ENCODE results near the gene MCUB. TPM values are rescaled to one million over a fixed set of nuclear protein-coding genes. Genes with fewer than 3 reads are reported as not detected.

Gene MCUB
- polyA plus RNA-seq, 1 donor from 2014 or later, result 3.9 TPM

DNA sequence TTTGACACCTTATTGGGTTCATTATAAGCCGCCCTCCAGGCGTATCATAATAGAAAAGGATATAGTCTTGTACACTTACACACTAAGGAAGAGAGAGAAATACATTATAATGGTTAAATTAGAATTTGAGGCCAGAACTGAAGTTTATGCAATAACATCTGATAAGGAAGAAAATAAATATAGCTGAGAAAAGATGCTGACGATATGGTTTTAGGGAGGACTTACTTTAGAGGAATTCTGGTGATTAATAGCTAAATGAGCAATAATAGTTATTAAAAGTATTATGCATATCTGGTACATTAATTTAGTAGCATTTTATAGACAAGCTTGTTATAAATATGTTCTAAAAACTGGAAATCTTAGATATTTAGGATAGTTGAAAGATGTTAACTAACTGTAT lies 12.1 kb downstream of the MCUB start:
- no peak for TF ChIP-seq CTCF (IDR thresholded peaks at IDR 0.05; ENCODE audit: poor library complexity, severe bottlenecking)
- TF ChIP-seq, protein P1, sequence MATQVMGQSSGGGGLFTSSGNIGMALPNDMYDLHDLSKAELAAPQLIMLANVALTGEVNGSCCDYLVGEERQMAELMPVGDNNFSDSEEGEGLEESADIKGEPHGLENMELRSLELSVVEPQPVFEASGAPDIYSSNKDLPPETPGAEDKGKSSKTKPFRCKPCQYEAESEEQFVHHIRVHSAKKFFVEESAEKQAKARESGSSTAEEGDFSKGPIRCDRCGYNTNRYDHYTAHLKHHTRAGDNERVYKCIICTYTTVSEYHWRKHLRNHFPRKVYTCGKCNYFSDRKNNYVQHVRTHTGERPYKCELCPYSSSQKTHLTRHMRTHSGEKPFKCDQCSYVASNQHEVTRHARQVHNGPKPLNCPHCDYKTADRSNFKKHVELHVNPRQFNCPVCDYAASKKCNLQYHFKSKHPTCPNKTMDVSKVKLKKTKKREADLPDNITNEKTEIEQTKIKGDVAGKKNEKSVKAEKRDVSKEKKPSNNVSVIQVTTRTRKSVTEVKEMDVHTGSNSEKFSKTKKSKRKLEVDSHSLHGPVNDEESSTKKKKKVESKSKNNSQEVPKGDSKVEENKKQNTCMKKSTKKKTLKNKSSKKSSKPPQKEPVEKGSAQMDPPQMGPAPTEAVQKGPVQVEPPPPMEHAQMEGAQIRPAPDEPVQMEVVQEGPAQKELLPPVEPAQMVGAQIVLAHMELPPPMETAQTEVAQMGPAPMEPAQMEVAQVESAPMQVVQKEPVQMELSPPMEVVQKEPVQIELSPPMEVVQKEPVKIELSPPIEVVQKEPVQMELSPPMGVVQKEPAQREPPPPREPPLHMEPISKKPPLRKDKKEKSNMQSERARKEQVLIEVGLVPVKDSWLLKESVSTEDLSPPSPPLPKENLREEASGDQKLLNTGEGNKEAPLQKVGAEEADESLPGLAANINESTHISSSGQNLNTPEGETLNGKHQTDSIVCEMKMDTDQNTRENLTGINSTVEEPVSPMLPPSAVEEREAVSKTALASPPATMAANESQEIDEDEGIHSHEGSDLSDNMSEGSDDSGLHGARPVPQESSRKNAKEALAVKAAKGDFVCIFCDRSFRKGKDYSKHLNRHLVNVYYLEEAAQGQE (IDR thresholded peaks at IDR 0.05; ENCODE audit: borderline replicate concordance), result no peak
- TF ChIP-seq EP300 (conservative IDR thresholded peaks at IDR 0.05; ENCODE audit: poor library complexity, severe bottlenecking), result no peak
- no peak for TF ChIP-seq MXI1 (conservative IDR thresholded peaks at IDR 0.05; ENCODE audit: poor library complexity, severe bottlenecking)
- TF ChIP-seq POLR2AphosphoS5 (IDR thresholded peaks at IDR 0.05), result no peak
- no peaks in the 10 kb centered on the region for H3K36me3 ChIP-seq (ENCODE audit: insufficient read depth, low read length)
- H3K9me3 ChIP-seq (ENCODE audit: low read length), result no peaks in the 10 kb centered on the region

DNA sequence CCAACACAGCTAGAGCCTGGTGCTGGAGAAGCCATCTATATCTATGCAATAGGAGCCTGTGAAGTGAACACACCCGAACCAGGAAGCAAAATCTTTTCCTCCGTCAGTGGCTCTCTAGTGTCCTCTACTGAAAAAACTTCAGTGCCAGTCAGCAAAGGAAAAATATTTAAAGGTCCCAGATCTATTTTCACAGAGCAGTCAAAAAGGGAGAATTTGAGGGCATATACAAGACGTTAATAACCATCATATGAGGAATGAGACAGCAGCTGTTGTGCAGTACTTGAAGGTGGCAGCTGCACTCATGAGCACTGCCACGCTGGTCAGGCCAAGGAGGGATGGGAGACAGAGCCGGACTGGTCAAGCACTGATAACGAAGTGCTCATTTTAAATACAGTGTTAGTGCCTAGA lies 14.4 kb downstream of the MCUB start:
- Histone ChIP-seq H3K36me3 (ENCODE audit: insufficient read depth, low read length) (no peaks in the 10 kb centered on the region), H3K9ac (ENCODE audit: low read length) (no peak overlapping the region), H3K4me3 (ENCODE audit: low read length) (no peak overlapping the region), H4K20me1 (ENCODE audit: insufficient read depth) (no peaks in the 10 kb centered on the region), H3K9me2 (ENCODE audit: insufficient read depth, low read length) (no peaks in the 10 kb centered on the region), H3K9me3 (ENCODE audit: low read length) (no peaks in the 10 kb centered on the region), H3F3A (ENCODE audit: insufficient read depth, low read length, poor library complexity, severe bottlenecking) (no peaks in the 10 kb centered on the region), H3K27ac (ENCODE audit: low read length) (no peak overlapping the region), H2AFZ (ENCODE audit: low read depth, low read length) (no peak overlapping the region), H3K79me2 (replicated peaks; ENCODE audit: insufficient read depth, low read length) (no peaks in the 10 kb centered on the region), H3K27me3 (ENCODE audit: insufficient read depth, low read depth, low read length) (no peaks in the 10 kb centered on the region), H3K4me2 (ENCODE audit: low read length) (no peak overlapping the region)
- no peak for TF ChIP-seq CTCF (IDR thresholded peaks at IDR 0.05; ENCODE audit: poor library complexity, severe bottlenecking)
- no peak for TF ChIP-seq MXI1 (conservative IDR thresholded peaks at IDR 0.05; ENCODE audit: poor library complexity, severe bottlenecking)
- TF ChIP-seq EZH2 (IDR thresholded peaks at IDR 0.05; ENCODE audit: borderline replicate concordance, insufficient read depth, low read length, poor library complexity, severe bottlenecking), result no peak
- TF ChIP-seq TAF1 (IDR thresholded peaks at IDR 0.05; ENCODE audit: low read depth), result no peak
- TF ChIP-seq, protein P1 (IDR thresholded peaks at IDR 0.05; ENCODE audit: borderline replicate concordance), result no peak
- no peak for TF ChIP-seq RAD21 (conservative IDR thresholded peaks at IDR 0.05)
- no peak for TF ChIP-seq POLR2AphosphoS5 (IDR thresholded peaks at IDR 0.05)
- TF ChIP-seq SMC3 (conservative IDR thresholded peaks at IDR 0.05; ENCODE audit: poor library complexity), result no peak
- no peak for TF ChIP-seq EP300 (conservative IDR thresholded peaks at IDR 0.05; ENCODE audit: poor library complexity, severe bottlenecking)

More for the DNA sequence above, 12.1 kb downstream of the MCUB start:
- no peaks in the 10 kb centered on the region for H3F3A ChIP-seq (ENCODE audit: insufficient read depth, low read length, poor library complexity, severe bottlenecking)
- H3K79me2 ChIP-seq (replicated peaks; ENCODE audit: insufficient read depth, low read length), result no peaks in the 10 kb centered on the region
- H3K4me3 ChIP-seq (ENCODE audit: low read length), result no peak overlapping the region
- no peaks in the 10 kb centered on the region for H3K27me3 ChIP-seq (ENCODE audit: insufficient read depth, low read depth, low read length)
- H3K4me2 ChIP-seq (ENCODE audit: low read length), result no peak overlapping the region
- H3K27ac ChIP-seq (ENCODE audit: low read length), result no peak overlapping the region
- no peak overlapping the region for H3K9ac ChIP-seq (ENCODE audit: low read length)
- no peaks in the 10 kb centered on the region for H4K20me1 ChIP-seq (ENCODE audit: insufficient read depth)
- H3K9me2 ChIP-seq (ENCODE audit: insufficient read depth, low read length), result no peaks in the 10 kb centered on the region
- H2AFZ ChIP-seq (ENCODE audit: low read depth, low read length), result no peak overlapping the region

Data from neural cell (in vitro differentiated cells).